K562 (cell line): ENCODE results near the gene TPI1. TPM values are rescaled to one million over a fixed set of nuclear protein-coding genes. Genes with fewer than 3 reads are reported as not detected.

Experiments
- CREB3L1 ChIP-seq: fragments of 450-650 bp; IDR thresholded peaks from 2 replicates; pipeline ENCODE4 v1.6.1; 2014; ENCODE audit warnings: low read depth, mild to moderate bottlenecking, moderate library complexity, borderline replicate concordance
- DMBX1 ChIP-seq: fragments of 250-450 bp; sonication (Bioruptor Pico); IDR thresholded peaks from 2 replicates; pipeline ENCODE4 v1.8.0; 2022; ENCODE audit warnings: inconsistent platforms, mild to moderate bottlenecking, moderate library complexity, borderline replicate concordance
- FOXA3 ChIP-seq, 2 experiments: fragments of 450-650 bp in 1 of 2; sonication (generic) in 1 of 2; formaldehyde crosslinking; IDR thresholded peaks in 1 of 2; conservative IDR thresholded peaks in 1 of 2; 2 replicates each; pipeline versions ENCODE4 v1.4.0 to v1.8.0; 2020 to 2022; ENCODE audit warnings: mild to moderate bottlenecking in 2 of 2, missing genetic modification reagents in 1 of 2
- GABPB1 ChIP-seq: sonication (generic); formaldehyde crosslinking; IDR thresholded peaks from 2 replicates; pipeline ENCODE4 v1.8.0; 2022; ENCODE audit warnings: mild to moderate bottlenecking, missing genetic modification reagents
- HCFC1 ChIP-seq: IDR thresholded peaks from 2 replicates; pipeline ENCODE4 v1.6.1; 2012; ENCODE audit warnings: low read depth, low read length, improper control_type of control experiment
- JUND ChIP-seq, 2 experiments: IDR thresholded peaks; 2 replicates in 1 of 2; 3 replicates in 1 of 2; pipeline ENCODE4 v1.6.1; 2011; ENCODE audit warnings: borderline replicate concordance in 2 of 2, low read depth in 2 of 2, low read length in 2 of 2, improper control_type of control experiment in 1 of 2, missing biosample characterization in 1 of 2, missing genetic modification characterization in 1 of 2, missing genetic modification reagents in 1 of 2
- LCOR ChIP-seq: sonication (generic); formaldehyde crosslinking; IDR thresholded peaks from 2 replicates; pipeline ENCODE4 v1.8.0; 2022; ENCODE audit warnings: mild to moderate bottlenecking, missing genetic modification reagents
- MAFK ChIP-seq: IDR thresholded peaks from 2 replicates; pipeline ENCODE4 v1.6.1; 2011; ENCODE audit warnings: low read length, improper control_type of control experiment
- MEF2A ChIP-seq: IDR thresholded peaks from 2 replicates; pipeline ENCODE4 v1.6.1; 2011; ENCODE audit warnings: low read depth, mild to moderate bottlenecking, low read length, moderate library complexity; ENCODE audit not compliant: control insufficient read depth
- NFE2 ChIP-seq: IDR thresholded peaks from 2 replicates; pipeline ENCODE4 v1.6.1; 2014; ENCODE audit warnings: antibody characterized with exemption, low read depth
- POLR2G ChIP-seq: fragments of 200-400 bp; formaldehyde crosslinking; IDR thresholded peaks from 2 replicates; pipeline ENCODE4 v1.6.1; 2017; ENCODE audit warnings: low read depth, mild to moderate bottlenecking, antibody characterized with exemption, low read length, moderate library complexity
- RBFOX2 ChIP-seq: fragments of 200-400 bp; formaldehyde crosslinking; IDR thresholded peaks from 2 replicates; pipeline ENCODE4 v1.6.1; 2017; ENCODE audit warnings: low read depth, mild to moderate bottlenecking, low read length, moderate library complexity
- REST ChIP-seq, 2 experiments: fragments of 450-650 bp; formaldehyde crosslinking in 1 of 2; IDR thresholded peaks; 2 replicates each; pipeline versions ENCODE4 v1.4.0 to v1.6.1; 2014 to 2020; ENCODE audit warnings: mild to moderate bottlenecking in 2 of 2, borderline replicate concordance in 1 of 2, low read depth in 1 of 2
- RNF2 ChIP-seq: sonication (generic); IDR thresholded peaks from 2 replicates; pipeline ENCODE4 v1.6.1; 2016
- SOX6 ChIP-seq: fragments of 450-650 bp; IDR thresholded peaks from 2 replicates; pipeline ENCODE4 v1.6.1; 2014; ENCODE audit warnings: mild to moderate bottlenecking
- TCF7L2 ChIP-seq: fragments of 150-350 bp; IDR thresholded peaks from 2 replicates; pipeline ENCODE4 v1.6.1; 2016; ENCODE audit warnings: low read depth, mild to moderate bottlenecking, low read length, moderate library complexity
- ZNF175 ChIP-seq: fragments of 200-800 bp; sonication (Bioruptor generic); IDR thresholded peaks from 2 replicates; pipeline ENCODE4 v1.6.1; 2016; ENCODE audit warnings: low read depth, mild to moderate bottlenecking, missing genetic modification characterization, missing compliant biosample characterization
- ZNF224 ChIP-seq: sonication (generic); formaldehyde crosslinking; IDR thresholded peaks from 2 replicates; pipeline ENCODE4 v1.8.0; 2022; ENCODE audit warnings: mild to moderate bottlenecking, missing genetic modification reagents
- polyA plus RNA-seq, 8 experiments: library from polyadenylated mRNA; depleted of rRNA in 4 of 8; stranded (reverse) in 5 of 8; unstranded in 3 of 8; fragments of >200 nt; fragmentation: Nextera tagmentation in 2 of 8; fragmentation: Illumina TruSeq in 1 of 8; extraction: Ambion mirVana in 2 of 8; extraction: Trizol in 1 of 8; gene quantifications; 2 replicates each; pipeline versions ENCODE4 v1.2.1 to v1.2.3, GENCODE V29; 2011 to 2014; ENCODE audit warnings: inconsistent platforms in 1 of 8, missing spikeins in 1 of 8
- total RNA-seq, 7 experiments: library from RNA; depleted of rRNA in 6 of 7; stranded (reverse); fragments of >200 nt in 6 of 7; fragmentation: Illumina TruSeq in 2 of 7; extraction: Trizol in 2 of 7; gene quantifications; 2 replicates each; pipeline versions ENCODE4 v1.2.1 to v1.2.3, GENCODE V29; 2011 to 2021; ENCODE audit warnings: low replicate concordance in 1 of 7

Gene TPI1
- total and polyA plus RNA-seq, 9 of the 15 experiments (the other 6 are each of a cell fraction or from before 2014, with no cell fraction given) = 662 to 4,971 (median 892) TPM

GRCh38 chr12:6851921-6852650, 15.2 kb upstream of the TPI1 start, which contains the start of gene USP5 (continued):
- no peak; the same call in 1 of the 2 replicates for TF ChIP-seq NFE2
- TF ChIP-seq ZNF175 = peak; percentile 98
- TF ChIP-seq FOXA3 (CRISPR knock-in tag; conservative IDR thresholded peaks at IDR 0.05 in 1 of 2, IDR thresholded peaks at IDR 0.05 in 1 of 2) = no peak
- TF ChIP-seq SOX6 = no peak
- peak; percentile 98 for TF ChIP-seq DMBX1 (CRISPR knock-in tag)
- TF ChIP-seq RNF2 = peak; percentile 78
- peak; percentile 98 for TF ChIP-seq CREB3L1
- peak; percentile 79 for TF ChIP-seq POLR2G
- 0 out of 2 replicates have a peak, but pooled peaks have one; percentile 58 for TF ChIP-seq LCOR (CRISPR knock-in tag)
- TF ChIP-seq HCFC1 = peak; percentile 99
- no peak for TF ChIP-seq MAFK
- peak; percentile 81 for TF ChIP-seq RBFOX2
- TF ChIP-seq ZNF224 (CRISPR knock-in tag) = no peak
- TF ChIP-seq GABPB1 (CRISPR knock-in tag) = peak; percentile 99
- no peak for TF ChIP-seq MEF2A
- no peak for TF ChIP-seq REST (IDR thresholded peaks at IDR 0.05; ENCODE audit: borderline replicate concordance)
- TF ChIP-seq REST (CRISPR knock-in tag; IDR thresholded peaks at IDR 0.05; ENCODE audit: low read depth) = peak; percentile 77
- TF ChIP-seq TCF7L2 = no peak
- no peak; the same call in 1 of the 2 replicates for TF ChIP-seq JUND (IDR thresholded peaks at IDR 0.05; ENCODE audit: borderline replicate concordance, low read depth, low read length)
- peak; percentile 43; the same call in 2 of the 3 replicates for TF ChIP-seq JUND (tag; IDR thresholded peaks at IDR 0.05; ENCODE audit: borderline replicate concordance, low read depth, low read length)
